Right lobe of liver (tissue), 5 donors: ENCODE data around the gene SLC10A7. TPM values are rescaled to one million over a fixed set of nuclear protein-coding genes. Genes with fewer than 3 reads are reported as not detected.

ENCODE experiments used
- microRNA-seq, 2 donors: library from miRNA; unstranded; fragments of <30 nt; microRNA quantifications; one replicate each; pipeline ENCODE4, GENCODE V29; 2019 to 2020
- small RNA-seq, 2 experiments: library from RNA; depleted of rRNA; stranded (forward); fragments of <200 nt; gene quantifications; one replicate each; pipeline ENCODE3, GENCODE V24; 2016
- total RNA-seq, 6 experiments: library from RNA; depleted of rRNA in 2 of 6; stranded (reverse); fragments of >200 nt in 2 of 6; fragmentation: NEBNext Ultra II Directional in 3 of 6; extraction: Animal tissue kit (Norgen Biotek cat#: 25700) in 3 of 6; gene quantifications; one replicate each; pipeline versions ENCODE4 v1.1.0 to v1.2.4, GENCODE V29; 2016 to 2023
- donor health status: DM: no; HTN: no; CAD: no.
- donor health status: DM: no; HTN: no; CAD: no.
- donor health status: DM: no; HTN: yes; CAD: no.
- donor health status: DM: no; HTN: yes; CAD: no.

The SLC10A7 gene
- total RNA-seq, 6 experiments from 2014 or later: 6.3 to 13.5 (median 9.5) TPM

Small RNA genes within 50 kb of the gene (microRNA-seq; reads per million reads assigned to microRNA genes)
- gene MIR7849: 0 reads per million in 2 donors

Small RNA genes within 50 kb of the gene (small RNA-seq; reads per million reads assigned to genes)
- gene MIR7849: 0 reads per million in 2 experiments

Other genes with a start within 250 kb of the SLC10A7 start
- not detected for gene POU4F2, start 117.0 kb upstream of the SLC10A7 start, total RNA-seq